Measurements from ENCODE around the gene ATOH8.
A peak's percentile ranks its signal among the peaks of the same experiment; 100 is the strongest.

The ATOH8 gene

DNA sequence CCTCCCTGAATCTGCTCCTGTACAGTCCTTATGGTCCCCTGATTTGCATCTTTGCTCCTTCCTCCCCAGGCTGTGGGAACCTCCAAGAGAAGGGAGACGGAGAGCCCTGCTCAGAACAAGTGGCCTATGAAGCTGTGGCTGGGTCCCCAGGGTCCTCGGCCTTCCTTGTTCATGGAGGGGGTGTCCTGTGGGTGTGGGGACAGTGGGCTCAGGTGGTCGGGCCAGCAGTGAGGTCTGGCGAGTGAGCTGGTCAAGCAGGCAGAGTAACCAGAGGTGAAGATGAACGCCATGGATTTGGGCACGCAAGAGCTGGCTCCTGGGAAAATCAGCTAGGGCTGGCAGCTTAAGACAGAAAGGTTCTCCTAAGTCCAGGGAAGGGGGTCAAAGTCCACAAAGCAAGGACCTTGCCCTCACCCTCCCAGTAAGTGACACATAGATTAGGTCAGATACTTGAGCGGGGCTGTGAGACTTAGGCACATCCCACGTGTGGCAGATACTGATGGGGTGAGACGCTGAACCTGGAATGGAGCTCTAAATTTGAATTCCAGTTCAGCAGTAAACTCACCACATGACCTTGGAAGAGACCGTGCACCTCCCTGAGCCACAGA lies 34.8 kb upstream of the ATOH8 start:
- DNase-seq, result no peak

DNA sequence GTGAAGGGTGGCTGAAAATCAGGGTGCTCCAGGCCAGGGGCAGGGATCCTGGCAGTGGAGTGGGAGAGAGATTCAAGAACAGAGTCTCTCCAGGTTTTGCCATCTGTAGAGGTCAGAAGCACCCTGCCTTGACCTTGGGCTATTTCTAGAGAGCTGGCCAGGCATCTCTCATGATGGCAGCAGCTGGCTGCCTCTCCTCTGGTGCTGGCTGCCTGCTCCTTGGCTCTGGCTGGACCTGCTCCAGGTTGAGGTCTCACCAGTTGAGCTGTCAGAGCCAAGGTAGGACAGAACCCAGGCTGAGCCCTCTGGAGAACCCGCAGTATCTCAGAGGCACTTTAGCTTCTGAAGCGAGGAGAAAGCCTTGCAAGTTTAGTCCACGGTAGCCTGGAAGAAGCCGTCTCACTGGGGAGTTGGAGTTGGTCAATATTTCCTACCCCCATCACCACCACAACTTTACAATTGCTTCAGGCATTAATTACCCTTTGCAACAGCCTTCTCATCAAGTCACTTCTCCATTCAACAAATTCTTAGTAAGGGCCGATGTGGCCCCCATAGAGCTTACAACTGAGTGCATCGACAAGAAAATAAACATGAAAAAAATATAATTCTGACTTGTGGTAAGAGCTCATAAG lies 34.1 kb upstream of the ATOH8 start:
- DNase-seq, result no peak

DNA sequence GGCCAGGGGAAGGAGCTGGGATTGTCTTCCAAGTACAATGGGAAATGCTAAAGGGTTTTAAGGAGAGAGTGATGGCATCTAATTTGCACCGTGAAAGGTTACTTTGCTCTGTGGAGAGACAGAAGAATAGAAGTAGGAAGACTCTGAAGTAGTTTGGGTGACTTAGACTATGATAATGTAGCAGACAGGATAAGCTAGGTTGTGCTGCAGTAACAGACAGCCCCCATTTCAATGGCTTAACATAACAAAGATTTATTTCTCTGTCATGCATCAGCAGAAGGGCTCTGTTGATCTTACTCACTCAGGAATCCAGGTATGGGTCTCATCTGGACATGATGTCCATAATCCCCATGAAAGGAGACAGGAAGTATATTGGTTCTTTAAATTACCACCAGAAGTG lies 33.3 kb upstream of the ATOH8 start:
- DNase-seq, result no peak

DNA sequence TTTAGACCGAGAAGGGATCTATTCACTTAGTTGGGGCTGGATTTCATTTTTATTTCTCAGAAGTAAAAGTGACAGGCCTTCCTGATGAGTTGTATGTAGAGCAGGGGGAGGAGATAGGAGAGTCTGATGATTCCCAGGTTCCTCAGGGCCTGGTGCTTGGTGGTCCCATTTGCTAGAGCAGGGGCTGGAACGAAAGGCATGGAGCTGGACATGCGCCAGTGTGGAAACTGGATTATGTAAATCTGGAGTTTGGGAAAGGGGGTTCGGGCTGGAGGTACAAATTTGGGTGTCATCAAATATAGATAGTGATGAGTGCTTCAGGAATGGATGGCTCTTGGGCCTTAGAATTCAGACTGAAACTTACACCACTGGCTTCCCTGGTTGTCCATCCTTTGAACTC lies 32.1 kb upstream of the ATOH8 start:
- DNase-seq, result no peak

DNA sequence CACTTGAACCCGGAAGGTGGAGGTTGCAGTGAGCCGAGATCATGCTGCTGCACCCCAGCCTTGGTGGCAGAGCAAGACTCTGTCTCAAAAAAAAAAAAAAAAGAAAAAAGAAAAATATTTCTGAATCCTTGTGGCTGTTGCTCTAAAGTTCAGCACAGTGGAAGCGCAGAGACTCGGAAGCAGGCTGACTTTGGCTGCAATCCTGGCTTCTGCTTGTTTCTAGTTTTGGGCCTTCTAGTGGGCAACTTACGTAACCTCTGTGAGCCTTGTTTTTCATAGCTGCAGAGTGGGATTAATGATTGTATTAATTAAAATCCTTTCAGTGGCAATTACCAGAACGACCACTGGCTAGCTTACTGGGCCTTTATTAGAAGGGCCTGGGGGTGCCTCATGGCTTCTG lies 31.3 kb upstream of the ATOH8 start:
- DNase-seq, result no peak

DNA sequence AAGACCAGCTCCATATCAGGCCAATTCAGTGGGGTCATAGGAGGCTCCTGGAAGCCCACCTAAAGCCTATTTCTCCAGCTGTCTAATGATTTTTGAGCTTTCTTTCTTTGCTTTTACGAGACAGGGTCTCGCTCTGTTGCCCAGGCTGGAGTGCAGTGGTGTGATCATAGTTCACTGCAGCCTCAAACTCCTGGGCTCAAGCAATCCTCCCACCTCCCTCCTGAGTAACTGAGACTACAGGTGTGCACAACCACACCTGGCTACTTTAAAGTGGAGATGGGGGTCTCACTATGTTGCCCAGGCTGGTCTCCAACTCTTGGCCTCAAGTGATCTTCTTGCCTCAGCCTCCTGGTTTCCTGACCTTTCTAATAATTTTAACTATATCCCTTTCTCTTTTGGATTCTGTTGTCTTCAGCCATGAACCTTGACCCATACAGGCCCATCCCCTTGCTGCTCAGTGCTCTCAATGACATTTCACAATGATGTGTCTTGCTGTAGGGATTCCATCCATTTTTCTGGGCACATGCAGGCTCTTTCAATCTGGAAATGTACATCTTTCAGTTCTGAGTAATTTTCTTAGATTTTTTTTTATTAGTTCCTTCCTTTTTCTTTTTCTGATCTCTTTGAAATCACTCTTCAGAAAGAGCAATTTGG lies 30.0 kb upstream of the ATOH8 start:
- DNase-seq, result no peak

DNA sequence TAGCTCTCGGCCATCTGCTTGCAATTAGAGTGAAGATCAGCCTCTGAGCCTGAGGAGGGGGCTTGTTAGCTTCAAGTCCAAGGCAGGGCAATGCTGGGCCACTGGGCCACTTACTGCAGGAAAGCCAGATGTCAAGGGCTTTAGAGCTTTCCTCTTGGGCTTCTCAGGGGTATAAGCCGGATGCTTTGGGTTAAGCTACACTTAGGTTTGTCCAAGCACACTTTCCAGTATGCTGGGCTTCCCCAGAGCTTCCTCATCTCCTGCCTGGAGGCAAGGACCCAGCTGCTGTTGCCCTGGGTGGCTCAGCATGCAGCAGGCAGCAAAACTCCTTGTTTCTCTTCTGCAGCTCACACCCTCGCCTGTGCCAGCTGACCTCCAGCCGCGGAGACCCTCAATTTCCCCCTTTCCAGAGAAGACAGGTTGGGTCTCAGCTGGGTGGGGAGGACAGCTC lies 29.0 kb upstream of the ATOH8 start:
- DNase-seq, result peak; percentile 16

DNA sequence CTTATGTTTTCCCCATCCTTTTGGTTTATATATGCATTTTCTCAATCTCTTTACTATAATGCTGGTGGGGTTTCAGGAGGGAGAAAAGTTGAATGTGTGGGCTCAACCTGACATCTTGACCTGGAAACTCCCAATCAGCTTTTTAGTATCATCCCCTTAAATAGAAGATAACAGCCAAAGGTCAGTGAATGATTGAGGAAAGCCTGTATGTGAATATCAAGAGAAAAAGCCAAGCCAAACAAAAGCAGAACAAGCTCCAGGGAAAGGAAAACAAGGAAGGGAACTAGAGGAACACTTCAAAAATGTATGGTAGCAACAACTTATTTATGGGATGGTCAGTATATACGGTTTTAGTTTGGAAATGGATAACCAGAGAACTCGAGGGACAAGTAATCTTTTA lies 28.3 kb upstream of the ATOH8 start:
- no peak for DNase-seq

DNA sequence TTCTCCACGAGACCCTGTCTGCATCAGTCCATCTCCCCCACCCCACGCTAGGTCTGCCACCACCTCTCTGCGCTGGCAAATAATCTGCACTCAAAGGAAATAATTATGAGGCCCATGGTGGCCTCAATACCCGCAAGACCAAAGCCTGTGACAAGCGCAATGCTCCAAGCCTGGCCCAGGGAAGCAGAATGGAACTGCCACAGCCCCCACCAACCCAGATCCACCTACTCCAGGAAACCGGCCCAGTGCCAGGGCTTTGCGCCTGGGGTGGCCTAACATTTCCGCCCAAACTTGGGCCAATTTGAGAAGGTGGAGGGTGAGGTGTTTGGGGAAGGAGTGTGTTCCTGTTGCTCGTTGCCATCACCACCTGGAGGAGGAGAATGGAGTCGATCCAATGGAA lies 26.0 kb upstream of the ATOH8 start:
- DNase-seq, result no peak

DNA sequence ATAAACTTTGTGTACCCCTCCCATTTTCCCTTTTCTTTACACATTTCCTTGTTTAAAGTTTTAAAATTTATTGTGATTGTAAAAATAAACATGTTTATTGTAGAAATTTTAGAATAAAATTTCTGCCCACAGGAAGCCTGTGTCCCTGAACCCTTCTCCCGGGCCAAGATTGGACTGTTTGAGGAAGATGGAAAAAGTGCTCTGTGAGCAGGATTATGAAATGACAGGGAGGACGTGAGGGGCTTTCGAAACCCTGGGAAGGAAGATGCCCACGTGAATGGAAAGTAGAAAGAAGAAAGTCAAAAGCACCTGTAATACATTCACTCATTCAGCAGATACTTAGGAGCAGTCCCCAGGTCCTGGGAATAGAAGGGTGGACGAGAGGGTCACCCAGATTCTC lies 25.4 kb upstream of the ATOH8 start:
- no peak for DNase-seq

DNA sequence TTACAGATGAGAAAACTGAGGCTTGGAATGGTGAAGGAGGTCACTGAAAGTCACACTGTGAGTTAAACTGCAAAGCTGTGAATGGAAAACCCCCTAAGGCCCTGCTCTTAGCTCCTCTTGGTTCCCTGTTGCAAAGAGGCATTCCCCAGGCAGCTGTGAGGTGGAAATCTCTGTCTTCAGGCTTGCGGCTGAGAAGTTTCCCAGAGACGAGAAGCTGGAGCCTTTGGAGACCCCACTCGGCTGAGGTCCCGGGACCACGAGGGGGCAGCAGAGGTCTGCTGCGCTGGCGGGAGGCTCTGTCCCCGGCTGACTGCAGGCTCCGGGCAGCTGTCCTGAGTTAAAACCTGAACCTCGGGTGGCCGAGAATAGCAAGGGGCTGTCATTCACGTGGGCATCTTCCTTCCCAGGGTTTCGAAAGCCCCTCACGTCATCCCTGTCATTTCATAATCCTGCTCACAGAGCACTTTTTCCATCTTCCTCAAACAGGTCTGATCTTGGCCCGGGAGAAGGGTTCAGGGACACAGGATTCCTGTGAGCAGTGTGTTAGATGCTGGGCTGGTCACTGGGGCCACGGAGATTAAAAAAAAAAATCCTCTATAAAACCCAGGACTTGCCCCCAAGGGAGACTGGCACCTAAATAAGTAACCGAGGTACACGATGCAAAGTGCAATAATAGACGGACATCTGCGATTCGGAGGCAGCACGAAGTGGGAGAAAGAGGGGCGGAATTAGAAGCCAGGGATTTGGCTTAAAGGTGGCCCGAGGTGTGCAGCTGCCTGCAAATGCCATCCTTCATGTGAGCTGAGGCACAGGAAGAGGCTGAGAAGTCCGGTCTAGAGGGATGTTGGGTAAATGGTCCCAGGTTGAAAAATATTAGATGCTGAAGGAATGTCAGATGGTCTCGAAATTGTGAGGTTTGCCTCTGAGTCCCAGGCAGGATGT lies 24.6 kb upstream of the ATOH8 start:
- peak; percentile 47 for DNase-seq

DNA sequence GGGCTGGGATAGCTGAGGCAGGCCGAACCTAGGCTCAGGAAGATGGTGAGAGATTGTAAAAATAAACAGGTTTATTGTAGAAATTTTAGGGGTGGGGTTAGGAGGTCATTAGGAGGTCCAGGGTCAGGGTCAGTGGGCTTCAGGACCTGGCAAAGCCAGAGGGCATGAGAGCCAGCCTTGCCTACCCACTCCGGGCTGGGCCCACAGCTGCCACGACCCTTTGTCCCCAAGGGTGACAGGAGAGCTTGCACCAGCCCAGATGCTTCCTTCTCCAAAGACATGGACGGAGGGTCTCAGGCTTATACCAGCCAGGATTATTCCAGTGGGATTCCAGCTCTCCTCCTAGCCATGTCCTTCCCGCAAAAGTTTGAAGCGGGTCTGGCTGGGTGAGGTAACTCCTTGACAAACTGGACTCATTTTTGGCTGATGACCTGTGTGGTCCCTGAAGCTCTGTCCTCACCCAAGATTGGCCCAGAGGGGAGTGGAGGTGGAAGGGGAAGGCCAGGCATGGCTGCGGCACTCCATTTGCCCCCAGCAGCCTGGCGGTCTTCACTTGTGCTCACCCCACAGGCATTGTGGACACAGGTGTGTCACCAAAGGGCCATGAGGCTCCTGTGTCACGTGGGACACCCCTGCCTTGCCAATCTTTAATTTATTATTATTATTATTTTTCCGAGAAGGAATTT lies 23.8 kb upstream of the ATOH8 start:
- no peak for DNase-seq

DNA sequence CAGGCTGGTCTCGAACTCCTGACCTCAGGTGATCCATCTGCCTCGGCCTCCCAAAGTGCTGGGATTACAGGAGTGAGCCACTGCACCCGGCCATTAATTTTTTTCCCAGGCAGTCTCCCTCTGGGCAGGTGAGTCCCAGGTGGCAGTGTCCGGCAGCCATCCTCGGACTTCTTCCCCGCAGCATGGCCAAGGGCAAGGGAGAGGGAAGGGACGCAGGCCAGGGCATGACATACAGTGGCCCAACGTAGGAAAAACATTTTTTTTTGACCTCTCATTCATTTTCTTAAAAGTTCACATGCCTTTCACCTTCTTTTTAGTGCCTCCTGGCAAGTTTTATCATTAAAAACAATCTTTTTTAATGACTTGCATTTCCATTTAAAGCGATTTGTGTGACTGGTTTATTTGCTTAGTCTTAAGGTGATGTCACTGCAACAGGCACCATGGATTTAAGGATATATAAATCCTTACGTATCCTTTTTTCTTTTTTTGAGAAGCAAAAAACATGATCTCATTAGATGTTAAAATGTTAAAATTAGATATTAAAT lies 23.0 kb upstream of the ATOH8 start:
- no peak for DNase-seq

DNA sequence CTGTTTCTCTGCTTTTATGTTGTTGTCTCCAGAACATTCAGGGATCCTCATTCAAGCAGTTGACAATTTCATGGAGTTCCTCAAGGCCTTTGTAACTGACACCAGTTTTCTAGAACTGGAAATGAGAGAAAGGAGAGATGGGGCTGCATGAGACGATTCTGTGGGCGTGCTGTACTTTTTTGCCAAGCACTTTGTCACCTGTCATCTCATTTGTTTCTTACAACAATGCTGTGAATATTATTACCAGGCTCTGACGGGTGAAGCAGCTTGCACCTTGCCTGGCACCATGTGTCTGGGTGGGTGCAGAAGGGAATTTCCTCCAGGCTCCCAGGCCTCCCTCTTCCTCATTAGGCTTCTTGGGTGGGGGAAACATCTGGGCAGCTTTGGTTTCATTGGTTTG lies 22.2 kb upstream of the ATOH8 start:
- no peak for DNase-seq

DNA sequence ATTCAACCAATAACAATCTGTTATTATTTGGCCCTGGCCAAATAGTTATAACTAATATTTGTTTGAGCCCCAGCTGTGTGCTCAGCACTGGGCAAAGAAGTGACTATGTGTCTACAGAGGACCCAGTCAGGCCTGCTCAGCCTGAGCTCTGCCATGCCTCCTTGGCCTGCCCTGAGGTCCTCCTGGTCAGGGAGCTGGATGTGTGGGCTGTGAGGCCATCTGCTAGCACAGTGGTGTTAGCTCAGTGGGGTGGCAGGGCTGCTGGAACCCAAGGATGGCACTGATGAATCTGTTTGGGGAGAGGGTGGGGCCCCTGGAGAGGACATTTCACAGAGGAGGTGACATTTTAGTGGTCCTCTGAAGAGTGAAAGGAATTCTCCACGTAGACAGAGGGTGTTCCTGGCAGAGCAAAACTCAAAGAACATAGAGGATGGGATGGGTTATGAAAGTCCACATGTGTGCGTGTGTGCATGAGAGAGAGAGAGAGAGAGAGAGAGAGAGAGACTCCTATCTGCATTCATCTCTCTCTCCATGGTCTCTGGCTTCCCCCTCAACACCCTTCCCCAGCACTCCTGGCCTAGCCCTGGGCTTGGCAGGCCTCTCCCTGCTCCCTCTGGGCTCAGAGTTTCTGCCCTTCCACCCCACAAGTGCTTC lies 21.2 kb upstream of the ATOH8 start:
- DNase-seq, result no peak

DNA sequence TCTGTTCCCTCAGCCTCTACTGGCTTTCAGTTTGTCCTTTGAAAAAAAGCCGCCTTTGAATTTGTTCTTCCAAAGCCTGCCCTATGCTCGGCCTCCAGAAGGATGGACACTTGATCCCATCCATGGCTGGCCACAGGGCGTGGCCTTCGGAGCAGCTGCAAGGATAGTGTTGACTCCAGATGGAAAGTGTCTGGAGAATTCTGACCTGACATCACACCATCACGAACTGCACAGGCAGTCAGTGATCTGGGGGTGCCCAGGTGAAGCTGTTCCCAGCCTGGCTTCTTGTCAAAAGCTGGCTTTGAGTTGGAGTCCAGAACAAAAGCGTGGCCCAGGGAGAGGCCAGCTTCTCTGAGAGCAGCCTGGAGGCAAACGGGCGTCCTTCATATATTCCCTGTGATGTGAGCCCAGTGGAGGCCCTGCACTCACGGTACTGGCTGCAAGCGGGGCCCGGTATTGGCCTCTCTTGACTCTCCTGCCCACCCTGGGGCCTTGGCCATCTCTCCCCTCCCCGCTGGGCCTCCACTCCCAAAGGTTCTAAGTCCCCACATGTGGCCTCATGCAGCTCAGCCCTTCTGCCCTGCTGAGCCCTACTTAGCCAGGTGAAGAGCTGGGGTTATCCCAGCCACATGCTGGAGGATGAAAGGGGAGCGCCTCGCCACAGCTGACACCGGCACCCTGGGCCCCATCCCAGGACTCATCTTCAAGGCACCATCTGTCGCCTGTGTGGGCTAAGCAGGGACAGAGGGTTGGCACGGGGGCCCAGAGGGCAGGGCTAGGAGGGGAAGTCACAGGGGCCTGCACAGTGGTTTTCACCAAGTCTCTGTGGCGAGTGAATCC lies 20.4 kb upstream of the ATOH8 start:
- DNase-seq, result peak; percentile 56

DNA sequence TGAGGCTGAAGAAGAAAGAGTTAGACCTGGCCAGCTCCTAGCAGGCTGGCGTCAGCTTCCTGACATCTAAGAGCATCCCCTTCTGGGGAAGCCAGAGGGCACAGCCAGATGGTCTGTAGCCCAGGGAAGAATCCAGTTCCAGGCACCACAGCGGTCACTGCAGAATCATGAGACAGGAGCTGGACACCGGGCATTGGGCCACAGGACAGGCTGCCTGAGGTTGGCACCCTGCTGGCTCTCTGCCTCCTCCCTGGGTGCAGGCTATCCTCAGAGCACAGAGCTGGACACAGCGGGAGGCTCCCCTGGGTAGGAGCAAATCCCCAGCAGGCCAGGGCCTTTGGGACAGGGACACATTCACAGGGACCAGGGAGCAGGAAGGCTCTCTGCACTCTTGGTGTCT lies 19.8 kb upstream of the ATOH8 start:
- DNase-seq, result no peak

DNA sequence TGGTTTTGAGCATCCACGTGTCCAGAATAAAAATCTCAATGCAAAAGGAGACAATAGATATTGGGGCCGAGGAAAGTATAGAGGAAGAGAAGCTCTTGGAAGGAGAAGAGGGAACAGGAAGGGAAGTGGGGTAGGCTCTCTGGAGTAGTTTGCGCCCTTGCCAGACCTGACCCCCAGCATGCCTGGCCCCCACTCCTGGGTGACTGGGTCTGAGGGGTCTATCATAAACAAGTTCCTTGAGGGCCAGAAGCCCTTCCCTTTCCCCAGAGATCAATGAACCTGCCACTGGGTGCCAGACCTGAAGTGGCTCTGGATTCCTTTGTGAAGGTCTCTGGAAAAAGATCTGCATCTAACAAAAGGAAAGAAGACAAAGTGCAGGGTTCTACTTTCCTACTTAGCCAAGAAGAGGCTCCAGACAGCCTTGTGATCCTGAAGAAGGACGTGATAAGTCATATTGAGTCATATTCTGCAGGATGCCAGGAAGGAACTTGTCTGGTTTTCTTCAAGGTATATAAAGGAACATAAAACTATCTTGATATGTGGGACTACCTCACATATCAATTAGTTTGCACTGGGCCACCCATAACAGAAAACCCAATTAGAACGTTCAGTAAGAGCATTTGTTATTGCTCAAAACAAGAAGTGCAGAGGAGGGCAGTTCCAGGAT lies 18.7 kb upstream of the ATOH8 start:
- no peak for DNase-seq

DNA sequence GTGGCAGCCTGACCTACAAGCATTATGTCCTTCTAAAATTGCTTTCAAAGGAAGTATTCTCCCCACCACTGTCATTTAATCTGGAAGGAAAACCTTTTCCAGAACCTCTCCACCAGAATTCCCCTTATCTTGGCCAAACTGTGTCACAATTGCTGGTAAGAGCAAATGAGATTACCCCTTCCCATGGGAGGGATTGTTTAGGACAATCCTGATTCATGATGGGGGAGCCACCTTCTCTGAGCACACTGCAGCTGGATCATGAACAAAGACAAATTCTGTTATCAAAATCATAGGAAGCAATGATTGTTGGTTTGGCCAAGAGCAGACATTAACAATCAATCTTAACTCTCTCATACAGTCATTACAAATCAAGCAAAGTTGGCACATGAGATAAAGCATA lies 18.1 kb upstream of the ATOH8 start:
- no peak for DNase-seq
